CD1c-positive myeloid dendritic cell (primary cell): ENCODE data around the gene VAPA.

Source experiments
- DNase-seq: peaks from one replicate; pipeline ENCODE4 v3.0.0-alpha.2; 2016; ENCODE audit errors: extremely low spot score

VAPA gene

DNA sequence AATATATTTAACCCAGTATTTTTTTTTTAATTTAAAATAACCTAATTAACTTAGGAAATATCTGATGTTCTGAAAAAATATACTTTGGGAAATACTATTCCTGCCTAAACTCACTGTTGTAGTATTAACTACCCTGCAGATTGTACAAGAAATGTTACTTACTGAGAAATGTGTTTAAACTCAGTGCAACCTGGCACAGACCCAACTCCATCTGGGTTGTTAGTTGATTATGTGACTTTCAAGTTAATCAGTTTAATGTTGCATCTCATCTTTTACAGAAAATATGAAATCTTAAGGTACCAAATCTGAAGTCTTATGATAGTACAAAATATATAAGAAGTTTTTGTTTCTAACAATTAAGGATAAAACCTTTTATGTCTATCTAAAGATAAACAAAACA is 27.3 kb downstream of the VAPA start:
- no peak for DNase-seq

- DNase-seq = no peak
Measured at GRCh38 chr18:9941660-9942059, 27.8 kb downstream of the VAPA start.

GRCh38 chr18:9943311-9943710 is 29.5 kb downstream of the VAPA start:
- DNase-seq = no peak

GRCh38 chr18:9944805-9945204 is 31.0 kb downstream of the VAPA start:
- DNase-seq = no peak

DNA sequence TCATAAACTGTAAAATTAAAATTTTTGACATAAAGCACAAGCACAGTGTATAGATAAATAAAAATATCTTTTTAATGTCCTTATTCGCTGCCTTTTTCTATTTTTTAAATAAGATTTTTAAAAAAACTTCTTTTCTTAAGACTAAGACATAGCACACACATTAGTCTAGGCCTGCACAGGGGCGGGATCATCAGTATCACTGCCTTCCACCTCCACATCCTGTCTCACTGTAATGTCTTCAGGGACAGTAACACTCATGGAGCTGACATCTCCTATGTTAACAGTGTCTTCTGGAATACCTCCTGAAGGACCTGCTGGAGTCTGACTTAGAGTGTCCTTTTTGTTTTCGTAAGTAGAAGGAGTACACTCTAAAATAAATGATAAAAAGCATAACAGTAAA is 33.0 kb downstream of the VAPA start:
- DNase-seq = no peak

DNA sequence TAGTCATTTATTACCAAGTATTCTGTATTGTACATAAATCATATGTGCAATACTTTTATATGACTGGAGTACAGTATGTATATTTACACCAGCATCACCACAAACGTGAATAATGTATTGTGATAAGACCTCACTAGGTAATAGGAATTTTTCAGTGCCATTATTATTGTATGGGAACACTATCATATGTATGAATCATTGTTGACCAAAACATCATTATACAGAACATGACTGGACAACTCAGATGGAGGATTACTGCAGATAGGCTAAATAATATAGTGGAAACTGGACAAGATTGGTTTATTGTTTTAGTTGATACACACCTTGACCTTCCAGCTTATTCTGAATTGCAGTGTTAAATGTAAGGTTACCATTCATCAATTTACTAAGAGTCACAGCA is 33.4 kb downstream of the VAPA start:
- no peak for DNase-seq

DNA sequence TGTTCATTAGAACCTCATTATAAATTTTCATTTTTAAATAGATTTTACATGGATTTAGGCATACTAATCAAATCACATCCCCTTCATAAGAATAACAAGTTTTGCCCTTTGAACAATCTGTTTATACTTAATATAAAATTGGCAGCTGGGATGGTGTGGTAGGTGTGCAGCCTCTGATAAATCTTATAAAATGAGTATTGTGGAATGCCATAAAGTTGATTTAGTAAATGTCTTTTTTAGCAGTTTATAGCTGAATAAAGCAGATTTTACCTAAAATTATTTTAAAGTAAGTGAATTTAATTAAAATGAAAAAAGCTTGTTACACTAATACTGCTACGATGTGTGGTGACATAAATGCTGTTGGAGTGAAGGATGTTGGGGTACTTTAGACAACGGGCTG is 35.5 kb downstream of the VAPA start:
- DNase-seq = no peak

DNA sequence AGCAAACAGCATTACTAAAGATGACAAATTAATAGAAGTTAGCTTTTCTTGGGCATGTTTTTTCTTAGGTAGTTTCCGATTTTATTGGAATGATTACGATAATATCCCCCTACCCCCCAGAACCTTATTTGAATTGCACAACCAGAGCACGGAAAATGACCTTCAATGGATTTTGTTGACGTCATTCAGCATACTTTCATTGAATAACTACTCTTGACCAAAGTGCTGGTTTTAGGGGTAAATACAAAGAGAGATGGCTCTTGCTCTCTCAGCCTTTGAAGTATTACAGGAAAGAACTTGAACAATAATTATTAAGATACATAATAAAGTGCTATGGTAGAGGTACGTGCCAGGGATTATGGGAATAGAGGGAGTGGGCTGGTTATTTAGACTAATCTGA is 36.0 kb downstream of the VAPA start:
- no peak for DNase-seq

DNA sequence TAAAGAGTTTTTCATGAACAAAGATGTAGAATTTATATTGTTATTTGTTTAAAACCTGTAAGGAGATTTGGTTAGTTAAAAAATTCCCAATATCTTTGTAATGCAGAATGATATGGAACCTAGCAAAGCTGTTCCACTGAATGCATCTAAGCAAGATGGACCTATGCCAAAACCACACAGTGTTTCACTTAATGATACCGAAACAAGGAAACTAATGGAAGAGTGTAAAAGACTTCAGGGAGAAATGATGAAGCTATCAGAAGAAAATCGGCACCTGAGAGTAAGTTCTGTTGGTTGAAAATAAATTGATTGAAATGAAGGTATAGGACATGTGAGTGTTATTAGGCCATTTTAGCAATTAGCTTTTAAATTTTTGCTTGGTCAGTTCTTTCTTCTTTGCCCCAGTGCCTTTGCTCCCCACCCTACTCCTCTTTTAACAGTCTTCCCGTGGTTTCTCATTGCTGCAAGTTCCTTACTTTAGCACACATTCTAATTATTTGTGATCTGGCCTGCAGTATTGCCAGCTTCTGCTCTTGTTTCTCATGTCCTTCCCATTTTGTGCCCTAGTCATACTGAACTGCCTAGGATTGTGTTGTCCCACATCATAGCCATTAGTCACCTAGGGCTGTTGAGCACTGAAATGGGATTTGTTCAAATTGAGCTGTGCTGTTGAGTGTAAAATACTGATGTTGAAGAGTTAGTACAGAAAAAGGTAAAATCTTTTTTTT is 36.6 kb downstream of the VAPA start:
- peak; percentile 33 for DNase-seq

GRCh38 chr18:9951022-9951859 is 37.4 kb downstream of the VAPA start:
- peak; percentile 24 for DNase-seq

- peak; percentile 25 for DNase-seq
Measured at GRCh38 chr18:9952633-9953416, 39.0 kb downstream of the VAPA start.

- DNase-seq = no peak
Measured at GRCh38 chr18:9958861-9959399, 45.1 kb downstream of the VAPA start.

DNA sequence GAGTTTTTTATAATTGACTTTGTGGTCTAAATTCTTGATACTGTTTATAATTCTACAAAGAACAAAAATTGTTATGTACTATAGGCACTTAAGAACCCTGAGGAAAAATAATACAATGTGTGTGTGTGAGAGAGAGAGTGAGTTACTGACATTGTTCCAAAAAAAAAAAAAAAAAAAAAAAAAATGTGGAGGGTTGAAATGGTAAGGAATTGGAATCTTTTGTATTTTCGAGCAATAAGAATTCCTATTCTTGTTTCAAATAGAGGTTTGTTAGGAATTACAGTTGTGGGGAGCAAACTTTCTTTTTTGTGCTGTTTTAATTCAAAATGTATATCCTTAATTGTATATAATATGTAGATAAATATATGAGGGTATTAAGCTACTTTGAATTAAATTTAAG is 45.7 kb downstream of the VAPA start:
- no peak for DNase-seq

DNA sequence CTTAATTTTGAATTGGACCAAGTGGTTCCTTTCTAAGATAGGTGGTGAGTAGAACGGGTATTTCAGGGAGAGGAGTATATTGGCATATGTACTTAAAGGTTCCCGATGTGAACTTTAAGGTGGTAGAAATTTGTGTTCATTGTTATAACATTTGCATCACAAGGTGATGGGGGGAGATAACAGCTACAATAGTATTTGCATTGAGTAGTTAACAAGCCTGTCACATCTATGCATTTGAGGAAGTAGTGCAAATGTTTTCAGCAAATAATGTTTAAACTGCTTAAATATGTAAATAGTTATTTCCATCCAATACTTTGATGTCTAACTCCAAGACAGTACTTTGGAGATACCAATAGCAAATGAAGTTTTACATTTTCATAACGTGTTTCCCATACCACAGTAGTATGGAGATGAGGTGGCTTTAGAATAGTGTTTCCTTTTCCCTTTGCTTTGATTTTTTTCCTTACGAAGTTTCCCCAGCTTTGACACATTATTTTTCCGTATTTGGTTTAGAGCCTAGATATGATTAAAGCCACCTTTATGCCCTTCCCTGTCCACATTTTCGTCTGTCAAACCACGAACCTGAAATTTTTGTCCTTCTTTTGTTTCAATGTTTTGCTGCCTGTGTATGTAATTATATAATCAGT is 46.6 kb downstream of the VAPA start:
- DNase-seq = no peak

- DNase-seq = no peak
Measured at GRCh38 chr18:9961041-9961440, 47.2 kb downstream of the VAPA start.

GRCh38 chr18:9965711-9966624 is 52.2 kb downstream of the VAPA start:
- no peak for DNase-seq

GRCh38 chr18:9968081-9968848 is 54.4 kb downstream of the VAPA start:
- DNase-seq = no peak

DNA sequence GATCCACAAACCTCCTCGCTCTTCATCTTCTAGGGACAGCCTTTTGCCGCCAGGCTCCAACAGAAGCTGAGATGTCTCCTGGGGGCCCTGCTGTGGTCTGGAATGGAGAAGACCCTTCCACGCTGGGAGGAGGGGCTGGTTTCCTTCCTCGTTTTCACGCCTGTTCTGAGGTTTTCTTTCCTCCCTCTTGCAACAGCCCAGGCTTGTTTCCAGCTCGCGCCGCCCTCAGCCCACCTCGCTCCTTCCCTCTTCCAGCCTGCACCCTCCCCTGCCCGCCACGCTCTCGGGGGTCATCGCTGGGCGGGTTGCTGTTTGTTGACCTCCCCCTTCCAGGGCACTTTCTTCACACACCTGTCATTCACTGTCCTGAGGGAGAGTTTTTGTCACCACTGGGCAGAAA is 55.4 kb downstream of the VAPA start:
- DNase-seq = peak; percentile 22

DNA sequence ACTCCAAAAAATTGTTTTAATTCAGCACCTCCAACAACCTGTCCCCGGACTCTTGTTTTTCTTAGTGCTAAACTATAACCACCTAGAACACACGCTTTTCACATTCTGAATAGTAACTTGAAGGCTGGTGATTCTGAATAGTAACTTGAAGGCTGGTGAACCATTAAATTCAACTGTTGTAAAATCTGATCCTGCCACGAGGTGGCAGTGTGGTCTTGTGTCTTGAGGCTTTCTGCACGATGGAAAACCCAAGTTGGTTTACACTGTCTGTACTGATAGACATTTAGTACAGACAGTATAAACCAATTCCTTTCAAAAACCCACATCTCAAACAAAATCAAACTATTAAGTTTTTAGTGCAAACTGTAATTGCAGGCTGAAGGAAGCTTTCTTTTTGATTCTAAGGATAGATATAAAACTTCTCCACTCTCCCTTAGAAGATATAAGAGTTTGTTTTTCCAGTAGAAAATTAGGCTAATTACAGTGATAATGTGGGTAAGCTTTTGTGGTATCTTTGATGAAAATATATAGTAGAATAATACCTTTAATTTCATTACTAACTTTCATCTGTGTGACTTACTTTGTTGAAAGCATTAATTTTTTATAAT is 57.6 kb downstream of the VAPA start:
- DNase-seq = peak; percentile 88
